GM20431 (cell line): ENCODE data around the gene ODC1.
"Not testable (repeated sequence)": the region's sequence is repeated elsewhere in the genome, so short reads cannot be mapped to it uniquely, and the experiment has no call there.

ENCODE experiments used
- in situ Hi-C: fragments of 300-500 bp; cut with MseI, MboI; formaldehyde crosslinking; loops from one replicate; pipeline ENCODE4 v1.15.0; 2020; ENCODE audit warnings: low sequenced_read_pairs; ENCODE audit not compliant: unreplicated experiment

ODC1 gene

DNA sequence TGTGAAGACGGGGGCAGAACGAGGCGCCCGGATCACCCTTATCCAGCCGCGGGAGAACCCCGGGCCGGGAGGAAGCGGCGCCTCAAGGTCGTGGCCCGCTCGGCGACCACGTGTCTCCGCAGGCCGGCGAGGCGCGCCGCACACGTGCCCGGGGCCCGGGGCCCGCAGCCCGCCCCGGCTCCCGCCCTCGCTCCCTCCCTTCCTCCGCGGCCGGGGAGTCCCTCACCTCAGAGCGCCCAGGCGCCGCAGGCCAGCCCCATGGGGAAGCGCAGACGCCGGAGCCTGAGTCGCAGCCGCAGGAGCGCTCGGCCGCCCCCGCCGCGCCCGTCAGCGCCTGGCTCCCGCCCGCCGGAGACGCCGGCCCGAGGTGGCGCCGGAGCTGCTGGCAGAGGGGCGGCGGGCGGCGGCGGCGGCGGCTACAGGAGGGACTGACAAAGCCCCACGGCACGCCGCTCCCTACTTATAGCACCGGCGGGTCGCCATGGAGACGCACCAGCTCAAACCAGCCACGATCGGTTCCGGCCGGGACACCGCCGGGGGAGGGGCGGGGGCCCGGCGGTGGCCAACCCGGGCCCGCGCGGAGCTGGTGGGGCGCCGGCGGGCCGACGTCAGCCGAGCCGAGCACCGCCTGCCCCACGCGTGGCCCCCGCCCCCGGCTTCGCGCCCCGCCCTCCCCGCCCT, at the start of gene ODC1:
ODC1 (minus strand) TSS at position 433 of the 681 bp plus-strand sequence. CDS start 3,295 bp downstream, outside the sequence.
- in situ Hi-C loops: loop anchor here (10.0 kb wide), 1 partner anchor 313 kb away; no protein-coding TSS in a partner anchor

DNA sequence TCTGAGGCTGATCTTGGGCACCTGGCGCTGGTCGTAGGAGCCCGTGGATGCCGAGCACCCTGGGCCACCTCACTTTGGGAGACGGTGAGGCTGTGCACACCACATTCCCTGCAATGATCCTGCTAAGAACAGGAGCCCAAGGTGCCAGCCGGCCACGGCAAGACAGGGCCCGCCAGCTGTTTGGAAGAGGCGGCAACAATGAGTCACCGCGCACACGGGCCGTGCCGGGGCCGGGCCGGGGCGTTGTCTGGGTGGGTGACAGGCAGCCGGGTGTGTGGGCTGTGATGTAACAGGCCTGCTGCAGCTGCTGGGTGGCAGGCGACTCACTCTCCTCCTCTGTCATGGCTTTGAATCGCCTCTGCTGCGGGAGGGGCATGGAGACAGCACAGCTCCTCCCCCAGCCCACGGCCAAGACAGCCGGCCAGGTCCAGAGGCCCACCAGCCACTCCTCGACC, 49.7 kb upstream of the ODC1 start:
- in situ Hi-C loops: no loop called here

DNA sequence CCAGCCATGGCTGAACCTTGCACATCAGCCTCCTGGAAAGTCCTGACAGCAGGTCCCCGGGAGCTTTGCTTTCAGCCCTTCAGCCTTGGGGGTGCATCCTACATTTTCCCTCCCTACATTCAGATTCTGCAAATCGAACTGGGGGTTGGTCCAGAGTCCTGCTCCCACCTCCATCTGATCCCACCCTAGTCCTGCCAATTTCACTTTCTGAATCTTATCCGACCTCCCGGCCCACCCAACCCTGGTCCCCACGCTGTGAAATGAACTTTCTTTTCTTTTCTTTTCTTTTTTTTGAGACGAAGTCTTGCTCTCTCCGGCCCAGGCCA, 47.8 kb upstream of the ODC1 start:
- in situ Hi-C loops: no loop called here

DNA sequence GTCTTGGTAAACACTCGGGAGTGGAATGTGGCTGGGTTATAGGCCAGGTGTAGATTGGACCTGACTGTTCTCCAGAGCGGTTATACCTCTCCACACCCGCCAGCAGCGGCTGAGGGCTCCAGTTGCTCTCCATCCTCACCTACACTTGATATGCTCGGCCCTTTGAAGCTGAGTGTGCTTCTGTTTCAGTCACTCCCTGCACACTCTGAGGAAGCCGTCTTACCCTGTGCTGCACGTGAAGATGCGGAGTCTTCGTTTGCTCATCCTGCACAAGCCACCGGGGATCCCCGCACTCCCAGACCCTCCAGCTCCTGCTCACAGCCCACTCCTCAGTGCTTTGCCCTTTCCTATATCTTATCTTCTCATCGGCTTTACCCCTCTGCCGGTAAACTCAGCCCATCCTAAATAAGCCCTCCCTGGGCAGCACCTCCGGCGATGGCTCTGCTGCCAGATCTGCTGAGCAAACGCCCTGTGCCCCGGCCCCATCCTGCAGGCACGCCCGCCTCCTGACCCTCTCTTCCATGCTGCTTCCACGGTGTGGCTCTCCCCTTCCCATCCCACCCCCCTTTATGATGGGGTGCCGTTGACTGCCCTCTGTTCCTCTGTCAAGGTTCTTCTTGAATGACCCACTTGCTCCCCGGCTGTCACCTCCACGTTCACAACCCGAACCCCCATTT, 47.3 kb upstream of the ODC1 start:
- in situ Hi-C loops: no loop called here

DNA sequence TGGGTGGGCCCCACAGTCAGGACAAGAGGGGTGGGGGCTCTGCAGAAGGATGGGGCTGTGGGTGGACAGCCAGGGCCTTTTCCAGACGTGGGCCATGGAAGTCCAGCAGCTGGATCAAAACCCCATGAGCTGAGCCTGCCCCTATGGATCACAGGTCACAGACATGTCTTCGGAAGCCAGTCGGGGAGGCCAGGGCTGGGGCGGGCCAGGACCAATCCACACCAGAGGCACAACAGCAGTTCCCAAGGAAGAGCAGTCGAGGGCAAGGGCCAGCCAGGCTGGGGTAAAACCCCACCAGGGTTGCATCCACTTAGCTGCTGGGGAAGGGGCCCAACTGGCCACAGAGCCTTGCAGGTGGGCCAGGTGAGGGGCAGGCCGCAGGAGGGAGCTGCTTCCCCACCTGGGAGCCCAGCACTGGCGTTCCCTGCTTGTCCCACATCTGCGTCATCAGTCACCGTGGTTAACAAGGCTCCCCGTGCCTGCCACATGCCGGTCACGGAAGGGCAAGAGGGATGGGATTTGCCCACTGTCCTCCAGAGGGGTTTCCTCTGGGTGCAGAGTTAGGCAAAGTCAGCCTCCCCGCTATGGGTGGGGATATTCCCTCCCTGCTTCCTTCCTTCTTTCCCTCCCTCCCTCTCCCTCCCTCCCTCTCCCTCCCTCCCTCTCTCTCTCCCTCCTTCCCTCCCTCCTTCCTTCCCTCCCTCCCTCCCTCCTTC, 46.4 kb upstream of the ODC1 start:
- in situ Hi-C loops: no loop called here

DNA sequence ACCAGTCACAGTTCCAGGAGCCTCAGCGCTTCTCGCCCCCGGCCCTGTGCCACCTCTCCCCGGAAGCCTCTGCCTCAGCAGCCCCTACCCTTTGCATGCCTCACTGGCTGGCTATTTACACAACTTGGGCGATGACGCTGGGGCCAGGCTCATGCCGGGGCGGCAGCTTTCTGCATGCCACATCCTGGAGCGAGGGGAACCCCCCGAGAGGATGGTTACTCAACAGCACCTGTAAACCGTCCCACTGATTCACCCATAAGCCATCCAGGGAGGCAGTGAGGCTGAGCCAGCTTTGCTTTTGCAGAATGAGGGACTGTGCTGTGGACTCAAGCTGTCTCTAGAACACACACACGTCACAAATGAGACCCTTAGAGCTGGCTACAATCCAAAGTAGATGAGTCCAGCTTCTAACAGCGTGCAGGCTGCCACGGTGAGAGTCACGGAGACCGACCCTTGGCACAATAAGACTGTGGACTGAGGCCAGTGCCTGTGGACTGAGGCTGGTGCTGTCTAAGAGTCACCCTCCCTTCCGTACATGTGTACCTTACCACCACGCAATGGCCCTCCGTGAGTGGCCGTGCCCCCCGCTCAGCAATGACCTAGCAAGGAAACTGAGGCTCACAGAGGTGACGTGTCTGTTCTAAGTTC, 45.6 kb upstream of the ODC1 start:
- in situ Hi-C loops: no loop called here

DNA sequence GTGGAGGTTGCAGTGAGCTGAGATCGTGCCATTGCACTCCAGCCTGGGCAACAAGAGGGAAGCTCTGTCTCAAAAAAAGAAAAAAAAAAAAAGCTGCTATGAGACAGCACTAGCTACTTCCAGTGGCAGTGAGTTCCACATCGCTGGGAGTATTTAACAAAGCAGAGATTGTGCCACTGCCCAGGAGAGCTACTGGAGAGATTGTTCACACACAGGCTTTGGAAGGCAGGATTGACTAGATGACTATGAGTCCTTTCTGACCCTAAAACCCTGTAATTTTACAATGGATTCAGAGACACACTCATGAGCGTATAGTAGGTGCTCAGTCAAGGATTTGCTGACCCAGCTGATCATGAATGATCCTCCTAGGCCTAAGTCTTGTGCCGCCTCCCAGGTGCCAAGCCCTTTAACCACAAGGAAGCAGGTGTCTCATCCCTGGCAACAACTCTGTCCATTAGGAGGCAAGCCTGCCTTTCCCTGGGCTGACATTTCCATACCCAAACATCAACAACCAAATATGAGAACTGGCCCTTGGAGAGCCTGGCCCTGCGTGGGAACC, 45.0 kb upstream of the ODC1 start:
- in situ Hi-C loops: no loop called here

DNA sequence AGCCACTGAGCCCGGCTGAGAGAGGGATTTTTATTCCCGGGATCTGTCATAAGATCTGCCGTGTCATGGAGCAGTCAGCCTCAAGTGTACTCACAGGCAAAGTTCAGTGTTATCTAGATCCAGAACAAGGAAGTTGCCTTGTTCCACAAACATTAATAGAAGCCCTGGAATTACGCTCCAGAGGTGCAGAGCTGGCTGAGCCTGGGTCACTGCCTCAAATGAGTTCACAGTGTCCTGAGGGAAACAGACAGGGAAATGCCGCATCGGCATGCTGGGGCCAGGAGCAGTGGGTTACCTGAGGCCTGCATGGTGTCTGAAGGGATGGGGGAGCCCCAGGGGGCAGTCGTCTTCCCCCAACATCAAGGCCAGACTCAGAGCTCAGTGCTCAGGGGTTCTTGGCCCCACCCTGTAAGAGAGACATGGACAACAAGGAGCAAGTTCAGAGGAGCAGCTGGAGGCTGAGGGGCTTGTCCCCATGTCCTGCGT, 42.7 kb upstream of the ODC1 start:
- in situ Hi-C loops: no loop called here

DNA sequence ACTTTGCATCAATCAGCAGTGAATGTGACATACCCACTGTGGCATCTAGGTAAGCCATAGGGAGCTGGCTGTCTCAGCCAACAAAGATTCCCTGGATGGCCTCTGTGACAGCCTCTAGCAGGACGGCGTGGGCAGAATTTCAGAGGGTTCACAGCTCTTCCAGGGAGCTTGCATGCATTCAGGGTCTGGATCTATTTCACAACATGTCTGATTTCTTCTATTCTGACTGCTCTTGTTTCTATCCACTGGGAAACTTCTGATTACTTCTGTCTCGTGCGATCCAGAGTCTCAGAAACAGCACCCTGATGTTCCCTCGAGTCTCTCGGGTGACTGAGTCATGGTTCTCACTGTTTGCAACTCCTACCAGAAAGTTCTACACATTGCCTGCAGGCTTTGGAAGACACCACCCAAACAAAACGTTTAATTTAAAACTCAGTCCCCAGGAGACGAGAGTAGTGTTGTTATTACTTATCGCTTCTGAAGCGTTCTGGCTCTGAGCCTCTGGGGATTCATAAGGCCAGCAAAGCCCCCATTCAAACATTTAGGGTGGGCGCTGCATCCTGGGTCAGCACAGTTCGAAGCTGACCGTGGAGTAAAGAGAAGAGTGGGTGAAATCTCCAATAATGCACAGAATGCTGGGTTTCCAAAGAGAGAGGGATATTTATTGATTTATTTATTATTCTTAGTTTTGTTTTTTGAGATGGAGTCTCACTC, 41.9 kb upstream of the ODC1 start:
- in situ Hi-C loops: no loop called here

DNA sequence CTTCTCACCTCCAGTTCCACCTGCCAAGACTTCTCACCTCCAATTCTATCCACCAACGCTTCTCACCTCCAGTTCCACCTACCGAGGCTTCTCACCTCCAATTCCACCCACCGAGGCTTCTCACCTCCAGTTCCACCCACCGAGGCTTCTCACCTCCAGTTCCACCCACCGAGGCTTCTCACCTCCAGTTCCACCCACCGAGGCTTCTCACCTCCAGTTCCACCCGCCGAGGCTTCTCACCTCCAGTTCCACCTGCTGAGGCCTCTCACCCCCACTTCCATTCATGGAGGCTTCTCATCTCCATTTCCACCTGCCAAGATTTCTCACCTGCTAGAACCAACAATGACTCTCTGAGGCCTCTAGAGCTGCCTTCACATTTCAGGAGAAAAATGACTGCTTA, 40.0 kb upstream of the ODC1 start:
- in situ Hi-C loops: not testable (repeated sequence)

DNA sequence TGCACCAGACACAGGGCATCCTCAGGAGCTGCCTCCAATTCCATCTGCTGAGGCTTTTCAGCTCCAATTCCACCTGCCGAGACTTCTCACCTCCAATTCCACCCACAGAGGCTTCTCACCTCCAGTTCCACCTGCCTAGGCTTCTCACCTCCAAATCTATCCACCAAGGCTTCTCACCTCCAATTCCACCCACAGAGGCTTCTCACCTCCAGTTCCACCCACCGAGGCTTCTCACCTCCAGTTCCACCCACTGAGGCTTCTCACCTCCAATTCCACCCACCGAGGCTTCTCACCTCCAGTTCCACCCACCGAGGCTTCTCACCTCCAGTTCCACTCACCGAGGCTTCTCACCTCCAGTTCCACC, 39.6 kb upstream of the ODC1 start:
- in situ Hi-C loops: not testable (repeated sequence)

DNA sequence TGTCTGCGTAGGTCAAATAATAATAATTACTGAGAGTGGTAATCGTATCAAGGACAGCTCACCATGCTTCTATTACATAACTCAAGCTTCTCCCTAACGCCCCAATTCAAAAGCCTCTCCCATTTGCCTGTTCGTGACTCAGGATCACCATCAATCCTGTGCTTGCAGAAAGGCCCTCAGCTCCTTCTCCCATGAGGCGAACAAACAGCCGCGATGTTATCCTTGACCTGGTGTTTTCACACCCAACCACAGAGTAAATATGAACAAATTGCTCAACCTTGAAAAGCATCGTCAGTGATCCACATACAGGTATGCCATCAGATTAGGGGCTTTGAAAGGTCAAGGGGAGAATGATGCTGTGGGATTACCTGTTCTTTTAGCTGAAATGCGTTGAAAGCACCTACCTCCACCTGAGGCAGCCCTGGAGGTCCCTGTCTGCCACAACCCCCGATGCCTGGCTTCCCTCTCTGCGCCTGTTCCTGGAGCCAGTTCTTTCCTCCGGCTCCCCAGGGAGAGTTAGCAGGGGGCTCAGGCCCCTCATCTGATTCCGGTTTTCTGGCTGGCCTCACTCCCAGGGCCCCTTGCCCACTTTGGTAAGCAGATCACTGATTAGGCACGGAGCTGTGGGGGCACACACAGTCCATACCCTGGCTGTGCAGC, 39.1 kb upstream of the ODC1 start:
- in situ Hi-C loops: no loop called here

DNA sequence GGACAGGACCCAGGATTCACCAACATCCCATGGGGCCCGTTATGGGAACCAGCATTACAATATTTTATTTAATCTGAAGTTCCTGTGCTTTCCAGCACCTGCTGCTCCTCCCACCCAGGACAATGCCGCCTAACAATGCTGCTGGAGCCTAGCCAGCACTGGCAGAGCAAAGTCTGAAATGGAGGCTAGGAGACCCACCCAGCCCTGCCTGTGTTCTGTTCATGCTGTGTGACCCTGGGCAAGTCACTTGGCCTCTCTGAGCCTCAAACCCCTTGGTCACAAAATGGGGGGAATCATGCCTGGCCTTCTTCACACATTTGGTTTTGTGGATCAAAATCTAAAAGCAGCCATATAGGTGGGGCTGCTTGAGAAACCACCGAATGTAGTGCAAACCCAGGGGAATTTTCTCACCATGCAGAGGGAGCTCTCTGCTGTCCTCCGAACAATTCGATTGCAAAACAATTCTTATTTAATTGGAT, 38.5 kb upstream of the ODC1 start:
- in situ Hi-C loops: no loop called here

DNA sequence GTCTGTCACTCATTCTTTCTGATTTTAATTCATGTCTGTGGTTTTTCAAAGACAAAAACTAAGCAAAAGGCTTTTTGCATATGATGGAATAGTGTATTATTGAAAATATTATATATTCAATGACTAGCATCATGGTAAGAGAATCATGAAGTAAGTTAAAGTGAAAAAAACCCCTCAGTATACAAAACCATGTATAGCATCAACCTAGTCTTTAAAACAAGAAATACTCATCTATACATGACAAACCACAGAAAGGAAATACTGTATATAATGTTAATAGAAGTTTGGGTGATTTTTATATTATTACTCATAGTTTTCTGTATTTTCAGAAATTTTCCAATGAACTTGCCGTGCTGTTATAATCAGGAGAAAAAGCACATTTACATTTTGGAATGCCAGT, 38.0 kb upstream of the ODC1 start:
- in situ Hi-C loops: no loop called here

DNA sequence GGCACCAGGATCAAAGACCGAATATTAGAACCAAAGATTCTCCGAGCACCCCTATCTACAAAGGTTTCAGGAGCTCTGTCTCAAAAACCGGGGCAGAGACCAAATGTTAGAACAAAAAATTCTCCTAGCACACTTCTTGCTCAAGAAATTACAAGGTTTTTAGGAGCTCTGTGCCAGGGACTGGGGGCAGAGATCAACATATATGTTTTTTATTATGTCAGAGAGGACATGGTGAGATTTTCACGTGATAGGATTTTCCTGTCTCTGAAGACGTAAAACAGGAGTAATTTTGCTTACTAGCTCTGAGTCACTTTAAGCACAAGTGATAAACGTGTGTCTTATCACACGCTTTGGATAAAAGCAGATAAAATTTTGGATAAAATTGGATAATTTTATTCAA, 34.8 kb upstream of the ODC1 start:
- in situ Hi-C loops: no loop called here

DNA sequence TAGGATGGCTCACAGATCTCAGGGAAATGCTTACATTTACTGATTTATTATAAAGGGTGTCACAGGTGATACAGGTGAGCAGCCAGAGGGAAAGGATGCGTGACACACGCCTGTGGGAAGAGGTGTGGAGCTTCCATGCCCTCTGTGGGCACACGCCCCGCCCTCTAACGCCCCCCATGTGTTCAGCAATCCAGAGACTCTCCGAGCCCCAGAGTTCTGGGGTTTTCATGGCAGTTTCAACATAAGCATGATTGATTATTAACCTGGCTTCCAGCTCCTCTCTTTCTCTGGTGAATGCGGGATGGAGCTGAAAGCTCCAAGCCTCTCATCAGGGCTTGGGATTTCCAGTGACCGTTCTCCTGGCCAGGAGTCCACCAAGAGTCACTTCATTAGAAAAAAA, 34.3 kb upstream of the ODC1 start:
- in situ Hi-C loops: no loop called here

DNA sequence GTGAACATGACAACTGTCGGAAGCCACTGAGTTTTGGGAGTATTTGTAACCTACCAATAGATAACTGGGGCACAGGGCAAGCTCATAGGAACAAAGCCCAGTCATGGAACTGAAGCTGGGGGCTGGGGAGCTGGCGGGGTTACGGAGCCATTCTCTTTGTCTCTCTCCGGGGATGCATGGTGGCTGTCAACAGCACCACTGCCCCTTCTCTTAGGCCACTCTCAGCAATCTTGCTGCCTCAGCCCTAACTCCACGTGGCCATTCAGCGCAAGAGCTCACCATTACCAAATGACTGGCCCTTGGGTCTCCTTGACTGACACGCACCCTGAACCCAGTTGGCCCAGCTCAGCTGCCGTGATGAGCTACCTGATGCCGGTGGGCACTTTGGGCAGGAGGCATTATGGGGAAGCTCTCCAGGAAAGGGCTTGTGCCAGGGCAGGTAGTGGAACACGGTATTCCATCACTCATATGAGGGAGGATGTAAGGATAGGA, 33.6 kb upstream of the ODC1 start:
- in situ Hi-C loops: no loop called here

DNA sequence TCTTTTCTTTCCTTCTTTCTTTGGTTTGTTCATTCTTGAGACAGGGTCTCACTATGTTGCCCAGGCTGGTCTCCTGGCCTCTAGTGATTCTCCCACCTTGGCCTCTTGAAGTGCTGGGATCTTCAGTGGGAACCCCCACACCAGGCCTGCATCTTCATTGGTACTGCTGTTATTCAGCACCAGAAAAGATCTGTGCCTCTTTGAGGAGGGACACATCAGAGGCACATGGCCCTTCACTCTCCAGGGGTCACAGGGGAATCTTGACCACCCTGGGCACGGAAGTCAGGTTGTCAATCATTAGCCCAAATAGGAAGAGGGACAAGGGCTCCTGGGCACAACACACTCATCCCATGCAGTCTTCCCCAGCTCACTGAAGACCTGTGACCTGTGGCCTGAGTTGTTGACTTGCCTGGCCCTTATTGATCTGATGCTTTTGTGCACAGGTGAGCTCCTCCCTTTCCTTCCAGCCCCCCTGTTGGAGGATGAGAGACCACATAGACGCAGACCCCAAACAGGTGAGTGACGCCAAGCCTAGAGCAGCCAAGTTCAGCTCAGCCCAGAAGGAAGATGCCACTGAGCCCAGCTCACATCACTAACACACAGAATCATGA, 33.0 kb upstream of the ODC1 start:
- in situ Hi-C loops: no loop called here
